GM10266 (cell line): ENCODE results near the gene RGS6.

Experiments
- DNase-seq: peaks from one replicate; pipeline ENCODE4 v3.0.0; 2012; ENCODE audit errors: extremely low spot score
- TF ChIP-seq, protein P1 (sequence below): IDR thresholded peaks from 2 replicates; pipeline ENCODE4 v1.5.1; 2012; ENCODE audit warnings: mild to moderate bottlenecking, low read depth; ENCODE audit not compliant: control insufficient read depth, insufficient read depth; ENCODE audit errors: missing control alignments

Gene RGS6

GRCh38 chr14:72350215-72350614, 418.0 kb downstream of the RGS6 start:
- DNase-seq: no peak
- TF ChIP-seq, protein P1, sequence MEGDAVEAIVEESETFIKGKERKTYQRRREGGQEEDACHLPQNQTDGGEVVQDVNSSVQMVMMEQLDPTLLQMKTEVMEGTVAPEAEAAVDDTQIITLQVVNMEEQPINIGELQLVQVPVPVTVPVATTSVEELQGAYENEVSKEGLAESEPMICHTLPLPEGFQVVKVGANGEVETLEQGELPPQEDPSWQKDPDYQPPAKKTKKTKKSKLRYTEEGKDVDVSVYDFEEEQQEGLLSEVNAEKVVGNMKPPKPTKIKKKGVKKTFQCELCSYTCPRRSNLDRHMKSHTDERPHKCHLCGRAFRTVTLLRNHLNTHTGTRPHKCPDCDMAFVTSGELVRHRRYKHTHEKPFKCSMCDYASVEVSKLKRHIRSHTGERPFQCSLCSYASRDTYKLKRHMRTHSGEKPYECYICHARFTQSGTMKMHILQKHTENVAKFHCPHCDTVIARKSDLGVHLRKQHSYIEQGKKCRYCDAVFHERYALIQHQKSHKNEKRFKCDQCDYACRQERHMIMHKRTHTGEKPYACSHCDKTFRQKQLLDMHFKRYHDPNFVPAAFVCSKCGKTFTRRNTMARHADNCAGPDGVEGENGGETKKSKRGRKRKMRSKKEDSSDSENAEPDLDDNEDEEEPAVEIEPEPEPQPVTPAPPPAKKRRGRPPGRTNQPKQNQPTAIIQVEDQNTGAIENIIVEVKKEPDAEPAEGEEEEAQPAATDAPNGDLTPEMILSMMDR: no peak

- no peak for DNase-seq
- TF ChIP-seq, protein P1: no peak
Observed at GRCh38 chr14:72352012-72352411, 419.8 kb downstream of the RGS6 start.

GRCh38 chr14:72366619-72367018, 434.4 kb downstream of the RGS6 start:
- TF ChIP-seq, protein P1: no peak
- DNase-seq: no peak

DNA sequence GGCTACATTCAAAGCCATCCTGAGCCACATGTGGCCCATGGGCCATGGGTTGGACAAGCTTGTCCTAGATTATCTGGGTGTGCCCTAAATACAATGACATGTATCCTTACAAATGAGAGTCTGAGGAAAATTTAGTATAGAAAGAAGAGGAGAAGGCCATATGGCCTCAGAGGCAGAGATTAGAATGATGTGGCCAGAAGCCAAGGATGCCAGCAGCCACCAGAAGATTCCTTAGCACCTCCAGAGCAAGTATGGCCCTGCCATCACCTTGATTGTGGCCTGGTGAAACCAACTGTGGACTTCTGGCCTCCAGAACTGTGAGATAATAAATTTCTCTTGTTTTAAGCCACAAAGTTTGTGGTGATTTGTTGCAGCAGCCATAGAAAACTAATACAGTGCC, 436.9 kb downstream of the RGS6 start:
- no peak for DNase-seq
- TF ChIP-seq, protein P1: no peak

DNA sequence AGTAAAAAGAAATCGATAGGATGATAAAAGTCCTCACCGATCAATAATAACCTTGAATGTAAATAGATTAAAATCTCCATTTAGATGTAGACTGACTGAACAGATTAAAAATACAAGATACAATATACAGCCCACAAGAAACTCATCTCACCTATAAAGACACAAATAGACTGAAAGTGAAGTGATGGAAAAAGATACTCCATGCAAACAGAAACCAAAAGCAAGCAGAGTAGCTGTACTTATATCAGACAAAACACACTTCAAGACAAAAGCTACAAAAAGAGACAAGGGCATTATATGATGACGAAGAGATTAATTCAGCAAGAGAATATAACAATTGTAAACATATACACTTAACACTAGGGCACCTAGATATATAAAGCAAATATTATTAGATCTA, 444.8 kb downstream of the RGS6 start:
- TF ChIP-seq, protein P1: no peak
- DNase-seq: no peak

GRCh38 chr14:72380456-72380855, 448.2 kb downstream of the RGS6 start:
- DNase-seq: no peak
- TF ChIP-seq, protein P1: no peak

GRCh38 chr14:72383865-72384264, 451.6 kb downstream of the RGS6 start:
- TF ChIP-seq, protein P1: no peak
- no peak for DNase-seq
